HG02870 (cell line): ENCODE measurements around the gene F7.
"Not testable (repeated sequence)": the region's sequence is repeated elsewhere in the genome, so short reads cannot be mapped to it uniquely, and the experiment has no call there.

Source experiments
- ATAC-seq: cut with Tn5 transposase; IDR thresholded peaks from one replicate; pipeline ENCODE4 v1.9.1; 2021; ENCODE audit warnings: mild to moderate bottlenecking, moderate library complexity; ENCODE audit not compliant: unreplicated experiment

Gene F7

DNA sequence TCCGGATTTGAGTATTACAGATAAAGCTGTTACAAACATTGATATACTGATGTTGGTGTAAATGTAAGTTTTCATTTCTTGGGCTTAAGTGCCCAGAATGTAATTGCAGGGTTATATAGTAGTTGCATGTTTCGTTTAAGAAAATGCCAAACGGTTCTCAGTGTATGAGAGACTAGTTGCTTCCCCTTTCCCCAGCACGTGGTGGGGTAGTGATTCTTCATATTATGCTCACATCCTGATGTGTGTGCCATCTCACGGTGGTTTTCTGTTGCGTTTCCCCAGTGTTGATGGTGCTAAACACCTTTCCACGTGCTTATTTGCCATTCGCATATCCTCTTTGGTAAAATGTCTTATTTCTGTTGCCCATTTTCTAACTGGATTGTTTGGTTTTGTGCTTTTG is 34.7 kb upstream of the F7 start:
- no peak for ATAC-seq

DNA sequence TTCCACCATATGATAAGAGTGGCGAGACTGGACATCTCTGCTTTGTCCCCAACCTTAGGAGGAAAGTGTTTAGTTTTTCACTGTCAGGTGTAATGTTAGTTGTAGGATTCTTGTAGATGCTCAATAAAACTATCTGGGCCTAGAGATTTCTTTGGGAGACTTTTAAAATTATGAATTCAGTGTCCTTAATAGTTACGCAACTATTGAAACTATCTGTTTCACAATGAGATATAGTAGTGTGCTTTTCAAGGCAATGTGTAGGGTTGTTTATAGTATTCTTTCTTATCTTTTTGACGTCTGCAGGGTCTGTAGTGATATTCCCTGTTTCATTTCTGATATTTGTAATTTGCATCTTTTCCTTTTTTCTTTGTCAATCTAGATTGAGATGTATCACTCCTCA is 33.2 kb upstream of the F7 start:
- no peak for ATAC-seq

- no peak for ATAC-seq
These were observed 31.6 kb upstream of the F7 start for GRCh38 chr13:113073942-113074341.

DNA sequence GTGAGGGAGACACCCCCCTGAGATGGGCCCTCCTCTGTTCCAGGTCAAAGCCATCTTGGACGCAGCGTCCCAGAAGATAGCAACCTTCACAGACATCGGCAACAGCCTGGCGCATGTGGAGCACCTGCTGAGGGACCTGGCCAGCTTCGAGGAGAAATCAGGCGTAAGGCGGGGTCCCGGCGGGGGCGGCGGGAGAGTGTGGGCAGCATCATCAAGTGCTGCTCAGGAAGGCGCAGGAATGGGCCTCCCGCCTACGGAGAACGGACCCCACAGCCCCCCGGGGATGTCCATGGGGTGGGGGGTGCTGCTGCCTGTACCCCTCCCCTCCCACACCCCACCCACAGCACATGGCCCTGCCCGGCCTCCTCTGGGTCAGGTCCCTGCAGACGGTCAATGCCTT is 31.2 kb upstream of the F7 start:
- no peak for ATAC-seq

DNA sequence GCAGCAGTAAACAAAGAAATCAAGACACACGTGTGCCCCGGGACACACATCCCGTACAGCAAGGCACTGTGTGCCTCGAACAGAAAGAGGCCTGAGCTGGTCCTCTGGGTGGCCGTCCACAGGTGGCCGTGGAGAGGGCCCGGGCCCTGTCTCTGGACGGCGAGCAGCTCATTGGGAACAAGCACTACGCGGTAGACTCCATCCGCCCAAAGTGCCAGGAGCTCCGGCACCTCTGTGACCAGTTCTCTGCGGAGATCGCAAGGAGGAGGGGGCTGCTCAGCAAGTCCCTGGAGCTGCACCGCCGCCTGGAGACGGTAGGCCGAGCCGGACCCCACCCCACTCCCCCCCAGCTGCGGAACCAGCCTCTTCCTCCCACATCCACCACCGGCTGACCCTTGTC is 30.7 kb upstream of the F7 start:
- no peak for ATAC-seq

DNA sequence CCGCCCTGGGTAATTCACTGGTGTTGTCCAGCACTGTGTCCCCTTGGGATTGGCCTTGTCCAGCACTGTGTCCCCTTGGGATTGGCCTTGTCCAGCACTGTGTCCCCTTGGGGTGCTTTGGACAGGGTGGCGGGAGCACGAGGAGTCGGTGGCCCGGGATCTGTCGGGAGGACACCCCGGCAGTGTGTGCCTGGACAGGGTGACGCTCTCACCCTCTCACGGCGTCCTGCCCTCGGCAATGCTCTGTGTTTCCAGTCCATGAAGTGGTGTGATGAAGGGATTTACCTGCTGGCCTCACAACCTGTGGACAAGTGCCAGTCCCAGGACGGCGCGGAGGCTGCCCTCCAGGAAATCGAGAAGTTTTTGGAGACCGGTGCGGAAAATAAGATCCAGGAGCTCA is 29.9 kb upstream of the F7 start:
- ATAC-seq, result no peak

DNA sequence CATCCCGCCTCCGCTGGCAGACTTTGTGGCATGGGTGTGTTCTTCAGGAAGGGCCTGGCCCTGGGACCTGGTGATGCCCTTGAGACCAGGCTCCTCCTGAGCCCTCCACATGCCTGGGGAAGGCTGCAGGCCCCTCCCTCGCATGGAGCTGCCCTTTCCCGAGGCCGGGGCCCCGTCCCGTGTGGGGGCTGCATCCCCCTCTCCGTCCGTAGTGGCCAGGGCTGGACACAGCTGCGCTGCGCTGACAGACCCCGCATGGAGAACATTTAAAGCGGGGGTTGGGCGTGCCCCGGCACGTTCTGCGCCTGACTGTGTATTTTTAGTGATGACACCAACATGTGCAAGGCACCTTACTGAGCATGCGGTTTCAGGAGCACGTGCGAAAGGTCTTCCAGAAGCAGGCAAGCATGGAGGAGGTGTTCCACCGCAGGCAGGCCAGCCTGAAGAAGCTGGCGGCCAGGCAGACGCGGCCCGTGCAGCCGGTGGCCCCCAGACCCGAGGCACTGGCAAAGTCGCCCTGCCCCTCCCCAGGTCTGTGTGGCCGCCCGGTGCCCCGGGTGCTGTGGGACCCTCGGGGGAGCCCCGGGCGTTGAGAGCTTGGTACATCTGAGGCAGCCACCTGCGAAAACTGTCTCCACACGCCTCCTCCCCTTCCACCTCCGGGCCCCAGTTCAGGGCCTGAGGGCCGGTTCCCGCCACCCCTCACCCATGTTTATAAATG is 28.8 kb upstream of the F7 start:
- ATAC-seq, result no peak

- no peak for ATAC-seq
These were observed 28.0 kb upstream of the F7 start for GRCh38 chr13:113077566-113077952.

GRCh38 chr13:113077953-113078901 is 27.4 kb upstream of the F7 start:
- ATAC-seq, result no peak

- ATAC-seq, result no peak
These were observed 26.4 kb upstream of the F7 start for GRCh38 chr13:113078902-113079780.

DNA sequence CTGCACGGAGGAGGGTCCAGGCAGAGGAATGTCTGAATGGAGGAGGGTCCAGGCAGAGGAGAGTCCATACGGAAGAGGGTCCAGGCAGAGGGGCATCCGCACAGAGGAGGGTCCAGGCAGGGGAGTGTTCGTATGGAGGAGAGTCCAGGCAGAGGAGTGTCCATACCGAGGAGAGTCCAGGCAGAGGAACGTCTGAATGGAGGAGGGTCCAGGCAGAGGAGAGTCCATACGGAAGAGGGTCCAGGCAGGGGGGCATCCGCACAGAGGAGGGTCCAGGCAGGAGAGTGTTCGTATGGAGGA is 25.9 kb upstream of the F7 start:
- not testable (repeated sequence) for ATAC-seq

DNA sequence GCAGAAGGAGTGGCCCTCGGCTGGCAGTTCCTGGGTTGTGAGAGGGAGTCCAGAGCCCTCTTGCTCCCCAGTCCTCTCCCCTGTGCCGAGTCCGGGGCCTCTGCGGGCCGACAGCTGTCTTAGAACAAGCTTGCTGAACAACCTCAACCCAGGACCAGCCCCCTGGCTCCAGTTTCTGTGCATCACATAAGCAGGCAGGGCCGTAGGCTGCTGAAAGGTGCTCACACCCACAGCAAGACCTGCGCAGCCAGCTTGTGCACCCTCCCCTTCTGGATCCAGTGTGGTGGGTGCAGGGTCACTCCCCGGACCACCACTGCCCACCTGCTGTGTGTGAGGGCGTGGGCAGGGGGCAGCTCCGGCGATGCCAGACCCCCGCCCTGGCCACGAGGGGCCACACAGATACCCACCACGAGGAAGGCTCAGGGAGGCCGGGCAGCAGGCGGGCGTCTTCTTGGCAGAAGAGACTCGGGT is 25.2 kb upstream of the F7 start:
- no peak for ATAC-seq

DNA sequence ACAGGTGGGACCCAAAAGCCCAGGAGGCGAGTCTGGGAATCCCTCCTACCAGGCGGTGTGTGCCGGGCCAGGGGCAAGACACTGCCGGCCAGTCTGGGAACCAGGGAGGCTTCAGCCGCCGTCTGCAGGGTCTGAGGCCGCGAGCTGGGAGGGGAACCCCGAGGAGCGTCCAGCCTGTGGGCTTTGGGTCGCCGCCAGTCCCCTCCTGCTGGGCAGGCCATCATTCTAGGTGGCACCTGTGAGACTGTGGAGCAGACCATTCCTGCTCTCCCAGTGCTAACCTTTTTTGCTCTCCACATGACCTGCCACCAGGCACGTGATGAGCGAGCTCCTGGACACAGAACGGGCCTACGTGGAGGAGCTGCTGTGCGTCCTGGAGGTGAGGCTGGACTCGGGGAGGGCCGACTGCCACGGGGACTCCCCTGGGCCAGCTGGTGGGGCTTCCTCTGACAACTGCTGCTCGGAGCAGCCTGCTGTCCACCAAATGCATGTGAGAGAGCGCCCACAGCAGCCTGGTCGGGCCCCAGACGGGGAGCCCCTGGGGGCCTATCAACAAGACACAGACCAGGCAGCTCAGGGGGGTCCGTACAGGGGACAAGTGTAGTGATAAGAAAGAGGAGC is 24.6 kb upstream of the F7 start:
- no peak for ATAC-seq

GRCh38 chr13:113082198-113083021 is 23.2 kb upstream of the F7 start:
- ATAC-seq, result no peak

DNA sequence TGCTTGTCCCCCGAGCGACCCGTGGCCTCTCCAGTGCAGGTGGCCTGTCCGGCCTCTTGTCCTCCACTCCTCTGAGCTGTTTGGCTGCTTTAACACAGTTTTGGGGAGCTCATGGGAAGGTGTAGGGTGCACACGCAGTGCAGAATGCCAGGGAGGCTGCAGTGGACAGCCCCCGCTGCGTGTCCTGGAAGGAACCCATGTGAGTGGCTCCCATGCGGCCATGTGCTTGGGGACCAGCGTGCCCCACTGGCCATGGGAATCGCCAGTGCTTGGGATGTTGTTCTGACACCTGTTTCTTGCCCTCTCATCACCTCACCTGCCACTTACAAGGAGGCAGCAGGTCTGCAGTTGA is 22.6 kb upstream of the F7 start:
- no peak for ATAC-seq

DNA sequence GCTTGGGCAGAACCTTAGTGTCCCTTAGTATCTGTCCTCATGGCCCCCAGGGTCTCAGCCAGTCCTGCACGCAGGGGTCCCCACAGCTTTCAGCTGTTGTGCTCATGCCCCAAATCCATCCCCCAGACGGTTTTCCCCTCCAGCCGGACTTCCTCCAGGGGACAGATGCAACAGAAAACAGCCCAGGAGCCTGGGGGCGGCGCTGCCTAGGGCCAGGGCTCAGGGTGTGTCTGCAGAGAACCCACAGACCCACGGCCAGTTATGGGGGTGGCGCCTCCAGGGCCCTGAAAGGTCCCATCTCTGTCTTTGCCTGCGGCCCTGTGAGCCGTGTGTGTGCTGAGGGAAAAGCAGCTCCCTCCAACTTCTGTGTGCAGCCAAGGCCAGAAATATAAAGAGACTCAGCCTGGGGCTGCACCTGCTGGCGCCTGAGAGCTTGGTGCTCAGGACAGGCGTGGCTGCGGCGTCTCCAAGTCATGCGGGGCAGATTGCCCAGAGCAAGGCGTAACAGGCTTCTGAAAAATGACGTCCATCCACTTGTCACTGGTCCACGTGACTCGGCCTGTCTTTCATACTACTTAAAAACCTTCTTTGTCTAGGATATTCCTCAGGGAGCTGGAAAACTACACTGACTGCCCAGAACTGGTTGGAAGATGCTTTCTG is 22.1 kb upstream of the F7 start:
- ATAC-seq, result no peak

GRCh38 chr13:113084094-113084942 is 21.3 kb upstream of the F7 start:
- no peak for ATAC-seq

GRCh38 chr13:113084943-113085540 is 20.5 kb upstream of the F7 start:
- ATAC-seq, result no peak
